CD1c-positive myeloid dendritic cell (primary cell): ENCODE data around the gene PRSS22.

Experiments used
- DNase-seq: peaks from one replicate; pipeline ENCODE4 v3.0.0-alpha.2; 2016; ENCODE audit errors: extremely low spot score

The PRSS22 gene

GRCh38 chr16:2852731-2853507 is 5.1 kb downstream of the PRSS22 start:
- no peak for DNase-seq

- no peak for DNase-seq
Observed at GRCh38 chr16:2852003-2852730, 5.8 kb downstream of the PRSS22 start.

GRCh38 chr16:2848933-2849725 is 8.8 kb downstream of the PRSS22 start:
- peak; percentile 50 for DNase-seq

- DNase-seq, result no peak
Observed at GRCh38 chr16:2846511-2847310, 11.3 kb downstream of the PRSS22 start.

- DNase-seq, result no peak
Observed at GRCh38 chr16:2845116-2845515, 12.9 kb downstream of the PRSS22 start.

- no peak for DNase-seq
Observed at GRCh38 chr16:2843526-2843925, 14.4 kb downstream of the PRSS22 start.

- peak; percentile 85 for DNase-seq
Observed at GRCh38 chr16:2842340-2843000, 15.5 kb downstream of the PRSS22 start.

GRCh38 chr16:2841606-2842339 is 16.2 kb downstream of the PRSS22 start:
- no peak for DNase-seq

GRCh38 chr16:2840914-2841313 is 17.1 kb downstream of the PRSS22 start:
- DNase-seq, result peak; percentile 5

GRCh38 chr16:2839650-2840450 is 18.1 kb downstream of the PRSS22 start:
- no peak for DNase-seq

- DNase-seq, result peak; percentile 82
Observed at GRCh38 chr16:2838928-2839327, 19.0 kb downstream of the PRSS22 start.

- no peak for DNase-seq
Observed at GRCh38 chr16:2836646-2837508, 21.1 kb downstream of the PRSS22 start.

GRCh38 chr16:2835638-2836493 is 22.1 kb downstream of the PRSS22 start:
- peak; percentile 50 for DNase-seq

GRCh38 chr16:2834968-2835367 is 23.0 kb downstream of the PRSS22 start:
- no peak for DNase-seq

GRCh38 chr16:2833776-2834175 is 24.2 kb downstream of the PRSS22 start:
- peak; percentile 47 for DNase-seq

- DNase-seq, result no peak
Observed at GRCh38 chr16:2831203-2831602, 26.8 kb downstream of the PRSS22 start.

GRCh38 chr16:2830355-2830695 is 27.6 kb downstream of the PRSS22 start:
- no peak for DNase-seq
